Adrenal gland (tissue), 12 donors: ENCODE results near the gene GPC5. TPM values are rescaled to one million over a fixed set of nuclear protein-coding genes. Genes with fewer than 3 reads are reported as not detected.

Experiments used
- DNase-seq, 7 donors: peaks; one replicate each; pipeline ENCODE4 v3.0.0-alpha.2; 2019 to 2020
- H3K27ac ChIP-seq, 5 donors: fragments of 200-600 bp; sonication (generic) in 4 of 5; 1 replicate in 3 of 5; 2 replicates in 2 of 5; pipeline versions ENCODE4 v1.5.1 to v1.8.0; 2016 to 2020; ENCODE audit warnings: mild to moderate bottlenecking in 1 of 5
- H3K27me3 ChIP-seq: fragments of 200-600 bp; 2 replicates; pipeline ENCODE4 v1.8.0; 2021
- H3K36me3 ChIP-seq, 2 donors: fragments of 200-600 bp; replicated peaks in 1 of 2; 1 replicate in 1 of 2; 2 replicates in 1 of 2; pipeline versions ENCODE4 v1.5.1 to v1.8.0; 2018 to 2022
- H3K4me1 ChIP-seq, 2 donors: fragments of 200-600 bp; replicated peaks in 1 of 2; 1 replicate in 1 of 2; 2 replicates in 1 of 2; pipeline versions ENCODE4 v1.5.1 to v1.8.0; 2018 to 2021
- H3K4me3 ChIP-seq, 4 donors: fragments of 200-600 bp; sonication (generic) in 3 of 4; one replicate each; pipeline ENCODE4 v1.5.1; 2016 to 2018
- H3K9me3 ChIP-seq, 3 donors: fragments of 200-600 bp; sonication (generic) in 1 of 3; replicated peaks in 1 of 3; 1 replicate in 2 of 3; 2 replicates in 1 of 3; pipeline versions ENCODE4 v1.5.1 to v1.8.0; 2016 to 2021
- CTCF ChIP-seq, 6 experiments: fragments of 450-650 bp in 4 of 6; fragments of 200-600 bp in 2 of 6; sonication (generic) in 1 of 6; IDR thresholded peaks; 1 replicate in 5 of 6; 2 replicates in 1 of 6; pipeline versions ENCODE4 v1.5.1 to v1.8.0; 2016 to 2021; ENCODE audit warnings: antibody characterized with exemption in 6 of 6, mild to moderate bottlenecking in 2 of 6, moderate library complexity in 1 of 6
- POLR2A ChIP-seq, 2 donors: fragments of 450-650 bp; IDR thresholded peaks; one replicate each; pipeline ENCODE4 v1.6.1; 2017; ENCODE audit warnings: antibody characterized with exemption in 2 of 2, mild to moderate bottlenecking in 2 of 2, moderate library complexity in 1 of 2
- WGBS, 4 donors: extraction: QIAGEN DNeasy Blood & Tissue Kit in 2 of 4; methylation state at CpG; one replicate each; pipeline versions ENCODE4 v1.1.5 to v1.1.7; 2013 to 2017; 5-methylcytosine and 5-hydroxymethylcytosine counted together
- intact Hi-C, 2 donors: fragments of 100-400 bp; cut with DNase I; formaldehyde crosslinking; loops; one replicate each; pipeline versions ENCODE4 v1.14.1 to v1.15.0; 2022 to 2023
- polyA plus RNA-seq, 3 donors: library from polyadenylated mRNA; stranded (reverse); fragments of 200-250 nt in 2 of 3; fragments of 350-450 nt in 1 of 3; fragmentation: Illumina TruSeq in 1 of 3; extraction: RNeasy Lipid Tissue Mini Kit (QIAGEN cat#74804) in 1 of 3; gene quantifications; one replicate each; pipeline ENCODE4 v1.2.3, GENCODE V29; 2013 to 2014
- total RNA-seq, 9 donors: library from RNA; depleted of rRNA in 4 of 9; stranded (reverse); fragments of >200 nt in 4 of 9; fragments of 120-200 nt in 1 of 9; fragmentation: NEBNext Ultra II Directional in 1 of 9; extraction: Animal tissue kit (Norgen Biotek cat#: 25700) in 1 of 9; gene quantifications; one replicate each; pipeline versions ENCODE4 v1.1.0 to v1.2.4, GENCODE V29; 2013 to 2023
- donor health status: healthy with polysubstance abuse.
- donor health status: Bipolar disorder and iron deficiency.
- donor health status: DM: yes; HTN: yes; CAD: no.
- donor health status: DM: no; HTN: no; CAD: no.
- donor health status: DM: no; HTN: no; CAD: no.
- donor health status: DM: yes; HTN: yes; CAD: no.

GPC5 gene
- total and polyA plus RNA-seq, 12 donors: 0.24 to 7.7 (median 2.1) TPM; not detected in 4

- DNase-seq: no peak
- Histone ChIP-seq H3K4me1 (no peaks in the 10 kb centered on the region), H3K36me3 (no peaks in the 10 kb centered on the region), H3K27me3 (no peaks in the 10 kb centered on the region), H3K27ac (no peak overlapping the region), H3K4me3 (no peak overlapping the region), H3K9me3 (no peaks in the 10 kb centered on the region)
- no peak for TF ChIP-seq CTCF (IDR thresholded peaks at IDR 0.05)
- no peak for TF ChIP-seq POLR2A (IDR thresholded peaks at IDR 0.05)
- intact Hi-C loops: no loop called here
- 37 to 49% (median 47%) methylated on average over 2 of the region's 2 CpGs for WGBS, 4 donors
These were observed 853.3 kb downstream of the GPC5 start for GRCh38 chr13:92251671-92252210.

GRCh38 chr13:92255526-92255925, 857.1 kb downstream of the GPC5 start:
- Histone ChIP-seq H3K4me3 (no peak overlapping the region), H3K36me3 (no peaks in the 10 kb centered on the region), H3K9me3 (no peaks in the 10 kb centered on the region), H3K4me1 (no peaks in the 10 kb centered on the region), H3K27ac (no peak overlapping the region), H3K27me3 (no peaks in the 10 kb centered on the region)
- intact Hi-C loops: no loop called here
- no peak for DNase-seq
- TF ChIP-seq CTCF (IDR thresholded peaks at IDR 0.05) (no peak), POLR2A (IDR thresholded peaks at IDR 0.05) (no peak)

GRCh38 chr13:92256211-92256610, 857.8 kb downstream of the GPC5 start:
- TF ChIP-seq CTCF (IDR thresholded peaks at IDR 0.05): no peak
- no peaks in the 10 kb centered on the region for H3K9me3 ChIP-seq
- H3K36me3 ChIP-seq: no peaks in the 10 kb centered on the region
- no peak overlapping the region for H3K27ac ChIP-seq
- no peaks in the 10 kb centered on the region for H3K4me1 ChIP-seq
- no peaks in the 10 kb centered on the region for H3K27me3 ChIP-seq
- no peak overlapping the region for H3K4me3 ChIP-seq
- no peak for DNase-seq
- 70 to 83% (median 75%) methylated on average over 4 of the region's 4 CpGs for WGBS, 4 donors
- intact Hi-C loops: no loop called here

GRCh38 chr13:92259046-92259445, 860.6 kb downstream of the GPC5 start:
- intact Hi-C loops: no loop called here
- Histone ChIP-seq H3K27me3 (no peaks in the 10 kb centered on the region), H3K4me3 (no peak overlapping the region), H3K27ac (no peak overlapping the region), H3K36me3 (no peaks in the 10 kb centered on the region), H3K4me1 (no peaks in the 10 kb centered on the region), H3K9me3 (no peaks in the 10 kb centered on the region)
- TF ChIP-seq POLR2A (IDR thresholded peaks at IDR 0.05) (no peak), CTCF (IDR thresholded peaks at IDR 0.05) (no peak)
- DNase-seq: no peak
- WGBS, 4 donors: 47 to 49% (median 48%) methylated on average over 1 of the region's 1 CpG
